Germinal center (tissue), 1 donor: ENCODE data around the gene OPHN1.

ENCODE experiments used
- DNase-seq: peaks from one replicate; pipeline ENCODE4 v3.0.0; 2012; ENCODE audit warnings: mixed read lengths, low spot score

OPHN1 gene

GRCh38 chrX:68433155-68433980 is at the start of gene OPHN1:
OPHN1 (minus strand) TSS chrX:68433495; CDS start chrX:68433020, 475 bp downstream.
- no peak for DNase-seq

- DNase-seq = no peak
Measured at GRCh38 chrX:68480969-68481368, 47.7 kb upstream of the OPHN1 start.

GRCh38 chrX:68464796-68465195 is 31.5 kb upstream of the OPHN1 start:
- DNase-seq = no peak

GRCh38 chrX:68463880-68464279 is 30.6 kb upstream of the OPHN1 start:
- no peak for DNase-seq

- no peak for DNase-seq
Measured at GRCh38 chrX:68462653-68463052, 29.4 kb upstream of the OPHN1 start.

GRCh38 chrX:68462197-68462596 is 28.9 kb upstream of the OPHN1 start:
- no peak for DNase-seq

- no peak for DNase-seq
Measured at GRCh38 chrX:68461576-68461975, 28.3 kb upstream of the OPHN1 start.

GRCh38 chrX:68461093-68461492 is 27.8 kb upstream of the OPHN1 start:
- DNase-seq = no peak

- DNase-seq = no peak
Measured at GRCh38 chrX:68455151-68455510, 21.8 kb upstream of the OPHN1 start.

- DNase-seq = no peak
Measured at GRCh38 chrX:68454476-68455150, 21.3 kb upstream of the OPHN1 start.

- DNase-seq = no peak
Measured at GRCh38 chrX:68451720-68452119, 18.4 kb upstream of the OPHN1 start.

GRCh38 chrX:68443155-68443868 is 10.0 kb upstream of the OPHN1 start:
- no peak for DNase-seq

GRCh38 chrX:68440940-68441339 is 7.6 kb upstream of the OPHN1 start:
- DNase-seq = no peak

- DNase-seq = no peak
Measured at GRCh38 chrX:68440442-68440841, 7.1 kb upstream of the OPHN1 start.

GRCh38 chrX:68439341-68439740 is 6.0 kb upstream of the OPHN1 start:
- DNase-seq = no peak

- DNase-seq = no peak
Measured at GRCh38 chrX:68438575-68438974, 5.3 kb upstream of the OPHN1 start.

GRCh38 chrX:68433981-68434299 is 645 bp upstream of the OPHN1 start:
- no peak for DNase-seq

GRCh38 chrX:68432648-68433047 is 647 bp downstream of the OPHN1 start:
- no peak for DNase-seq

GRCh38 chrX:68431836-68432235 is 1.5 kb downstream of the OPHN1 start:
- no peak for DNase-seq

- no peak for DNase-seq
Measured at GRCh38 chrX:68429216-68429615, 4.1 kb downstream of the OPHN1 start.

- no peak for DNase-seq
Measured at GRCh38 chrX:68428431-68428830, 4.9 kb downstream of the OPHN1 start.

GRCh38 chrX:68424719-68425118 is 8.6 kb downstream of the OPHN1 start:
- DNase-seq = no peak

- DNase-seq = no peak
Measured at GRCh38 chrX:68422478-68422877, 10.8 kb downstream of the OPHN1 start.
